Measurements from ENCODE around the gene CITED4. TPM values are rescaled to one million over a fixed set of nuclear protein-coding genes. Genes with fewer than 3 reads are reported as not detected.

CITED4 gene
- total RNA-seq, 4 donors from 2014 or later, result 1.7 to 53.9 (median 3.7) TPM

DNA sequence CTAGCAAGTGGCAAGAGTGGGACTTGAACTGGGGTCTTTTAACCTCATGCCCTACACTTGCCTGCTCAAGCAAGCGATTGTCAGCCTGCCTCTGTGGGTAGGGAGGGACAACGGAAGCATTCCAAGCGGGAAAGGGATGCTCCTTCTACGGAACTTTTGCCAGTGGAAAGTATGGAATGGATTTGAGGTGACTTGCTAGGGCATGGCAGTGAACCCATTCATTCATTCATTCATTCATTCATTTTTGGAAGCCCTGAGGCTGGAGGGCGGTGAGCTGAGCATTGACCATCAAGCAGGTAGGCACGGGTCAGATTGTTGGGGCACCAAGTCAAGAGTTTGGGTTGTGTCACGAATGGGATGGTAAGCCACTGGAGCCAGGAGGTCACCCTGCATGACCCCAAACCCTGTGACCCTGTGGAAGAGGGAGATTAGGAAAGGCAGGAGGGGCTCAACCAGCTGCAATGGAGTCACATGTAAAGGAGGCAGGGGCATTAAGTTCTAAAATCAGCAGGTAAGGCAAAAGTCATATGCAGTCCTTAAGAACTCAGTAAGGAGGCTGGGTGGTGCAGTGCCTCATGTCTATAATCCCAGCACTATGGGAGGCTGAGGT is 11.8 kb upstream of the CITED4 start:
- TF ChIP-seq, protein P1, sequence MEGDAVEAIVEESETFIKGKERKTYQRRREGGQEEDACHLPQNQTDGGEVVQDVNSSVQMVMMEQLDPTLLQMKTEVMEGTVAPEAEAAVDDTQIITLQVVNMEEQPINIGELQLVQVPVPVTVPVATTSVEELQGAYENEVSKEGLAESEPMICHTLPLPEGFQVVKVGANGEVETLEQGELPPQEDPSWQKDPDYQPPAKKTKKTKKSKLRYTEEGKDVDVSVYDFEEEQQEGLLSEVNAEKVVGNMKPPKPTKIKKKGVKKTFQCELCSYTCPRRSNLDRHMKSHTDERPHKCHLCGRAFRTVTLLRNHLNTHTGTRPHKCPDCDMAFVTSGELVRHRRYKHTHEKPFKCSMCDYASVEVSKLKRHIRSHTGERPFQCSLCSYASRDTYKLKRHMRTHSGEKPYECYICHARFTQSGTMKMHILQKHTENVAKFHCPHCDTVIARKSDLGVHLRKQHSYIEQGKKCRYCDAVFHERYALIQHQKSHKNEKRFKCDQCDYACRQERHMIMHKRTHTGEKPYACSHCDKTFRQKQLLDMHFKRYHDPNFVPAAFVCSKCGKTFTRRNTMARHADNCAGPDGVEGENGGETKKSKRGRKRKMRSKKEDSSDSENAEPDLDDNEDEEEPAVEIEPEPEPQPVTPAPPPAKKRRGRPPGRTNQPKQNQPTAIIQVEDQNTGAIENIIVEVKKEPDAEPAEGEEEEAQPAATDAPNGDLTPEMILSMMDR (IDR thresholded peaks at IDR 0.05; ENCODE audit: low read depth), result no peak

DNA sequence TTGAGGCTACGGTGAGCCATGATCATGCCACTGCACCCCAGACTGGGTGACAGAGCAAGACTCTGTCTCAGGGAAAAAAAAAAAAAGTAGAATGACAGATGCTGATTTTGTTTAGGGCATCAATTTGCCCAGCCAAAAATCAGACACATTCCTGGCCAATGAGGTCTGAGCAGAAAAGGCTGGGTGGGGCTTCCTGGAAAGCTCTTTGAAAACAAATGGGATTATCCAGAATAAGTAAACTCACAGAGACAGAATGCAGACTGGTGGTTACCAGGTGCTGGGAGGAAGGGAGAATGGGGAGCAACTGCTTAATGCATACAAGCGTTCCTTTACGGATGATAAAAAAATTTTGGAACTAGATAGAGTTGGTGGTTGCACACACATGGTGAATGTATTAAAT is 10.1 kb upstream of the CITED4 start:
- TF ChIP-seq, protein P1 (IDR thresholded peaks at IDR 0.05; ENCODE audit: low read depth), result no peak

DNA sequence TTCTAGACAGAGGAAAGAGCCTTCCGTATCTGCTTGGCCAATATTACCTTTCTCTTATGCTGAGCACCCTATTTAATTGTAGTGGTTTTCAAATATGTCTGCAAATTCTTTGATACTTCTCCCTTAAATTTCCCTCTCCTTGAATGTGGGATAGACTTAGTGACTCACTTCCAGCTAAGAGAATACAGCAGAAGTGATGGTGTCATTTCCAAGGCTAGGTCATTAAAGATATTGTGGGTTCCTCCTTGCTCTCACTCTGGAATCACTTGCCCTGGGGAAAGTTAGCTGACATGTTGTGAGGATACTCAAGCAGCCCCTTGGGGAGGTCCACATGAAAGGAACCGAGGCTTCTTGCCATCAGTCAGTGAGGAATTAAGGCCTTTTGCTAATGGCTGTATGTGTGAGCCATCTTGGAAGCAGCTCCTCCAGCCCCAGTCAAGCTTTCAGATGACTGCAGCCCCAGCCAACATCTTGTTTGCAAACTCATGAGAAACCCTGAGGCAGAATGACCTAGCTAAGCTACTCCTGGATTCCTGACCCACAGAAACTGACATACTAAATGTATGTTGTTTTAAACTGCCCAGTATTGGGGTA is 8.1 kb upstream of the CITED4 start:
- TF ChIP-seq, protein P1 (IDR thresholded peaks at IDR 0.05; ENCODE audit: low read depth), result no peak

DNA sequence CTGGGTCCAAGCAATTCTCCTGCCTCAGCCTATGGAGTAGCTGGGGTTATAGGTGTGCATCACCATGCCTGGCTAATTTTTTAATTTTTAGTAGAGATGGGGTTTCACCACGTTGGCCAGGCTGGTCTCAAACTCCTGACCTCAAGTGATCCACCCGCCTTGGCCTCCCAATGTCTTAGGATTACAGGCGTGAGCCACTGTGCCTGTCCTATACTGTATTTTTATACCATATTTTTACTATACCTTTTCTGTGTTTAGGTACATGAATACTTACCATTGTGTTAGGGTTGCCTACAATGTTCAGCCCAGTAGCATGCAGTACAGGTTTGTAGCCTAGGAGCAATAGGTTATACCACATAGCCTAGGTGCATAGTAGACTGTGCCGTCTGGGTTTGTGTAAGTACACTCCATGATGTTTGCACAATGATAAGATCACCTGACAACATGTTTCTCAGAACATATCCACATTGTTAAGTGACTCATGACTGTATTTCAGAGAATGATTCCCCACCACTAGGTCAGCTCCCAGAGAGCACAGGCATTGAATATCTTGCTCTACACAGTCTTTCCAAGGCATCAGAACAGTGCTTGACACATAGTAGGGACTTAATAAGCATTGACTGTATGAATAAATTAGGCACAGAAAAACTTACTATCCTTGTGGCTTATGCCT is 6.0 kb upstream of the CITED4 start:
- TF ChIP-seq, protein P1 (IDR thresholded peaks at IDR 0.05; ENCODE audit: low read depth), result no peak

DNA sequence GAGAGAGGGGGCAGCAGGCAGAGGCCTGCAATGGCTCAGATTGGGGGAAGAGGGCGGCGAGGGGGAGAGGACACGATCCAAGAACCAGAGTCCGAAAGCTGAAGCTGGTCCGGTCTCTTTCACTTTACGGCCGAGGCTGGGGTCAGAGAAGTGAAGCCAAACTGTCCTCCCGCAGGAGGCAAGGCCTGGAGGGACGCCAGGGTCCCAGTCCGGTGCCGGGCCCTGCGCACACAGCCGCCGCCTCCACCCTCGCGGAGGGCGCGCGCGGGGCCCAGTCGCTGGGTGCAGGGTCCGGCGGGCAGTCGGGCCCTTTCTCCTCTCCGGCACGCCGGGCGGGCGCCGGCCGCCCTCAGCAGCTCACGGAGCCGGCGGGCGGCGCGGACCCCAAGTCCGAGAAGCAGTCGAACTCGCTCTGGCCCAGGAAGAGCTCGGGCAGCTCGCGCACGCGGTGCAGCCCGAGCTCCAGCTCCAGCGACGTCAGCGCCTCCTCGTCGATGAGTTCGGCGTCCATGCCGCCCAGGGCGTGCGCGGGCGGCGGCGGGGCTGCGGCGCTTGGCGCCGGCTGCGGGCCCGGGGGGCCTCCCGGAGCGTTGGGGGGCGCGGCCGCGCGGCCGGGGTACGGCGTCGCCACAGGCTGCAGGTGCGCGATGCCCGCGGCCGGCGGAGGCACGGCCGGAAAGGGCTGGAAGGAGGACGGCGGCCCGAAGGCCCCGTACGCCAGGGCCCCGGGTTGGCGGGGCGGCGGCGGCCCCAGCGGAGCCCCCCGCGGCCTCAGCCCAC is 749 bp downstream of the CITED4 start:
- TF ChIP-seq, protein P1 (IDR thresholded peaks at IDR 0.05; ENCODE audit: low read depth), result no peak

DNA sequence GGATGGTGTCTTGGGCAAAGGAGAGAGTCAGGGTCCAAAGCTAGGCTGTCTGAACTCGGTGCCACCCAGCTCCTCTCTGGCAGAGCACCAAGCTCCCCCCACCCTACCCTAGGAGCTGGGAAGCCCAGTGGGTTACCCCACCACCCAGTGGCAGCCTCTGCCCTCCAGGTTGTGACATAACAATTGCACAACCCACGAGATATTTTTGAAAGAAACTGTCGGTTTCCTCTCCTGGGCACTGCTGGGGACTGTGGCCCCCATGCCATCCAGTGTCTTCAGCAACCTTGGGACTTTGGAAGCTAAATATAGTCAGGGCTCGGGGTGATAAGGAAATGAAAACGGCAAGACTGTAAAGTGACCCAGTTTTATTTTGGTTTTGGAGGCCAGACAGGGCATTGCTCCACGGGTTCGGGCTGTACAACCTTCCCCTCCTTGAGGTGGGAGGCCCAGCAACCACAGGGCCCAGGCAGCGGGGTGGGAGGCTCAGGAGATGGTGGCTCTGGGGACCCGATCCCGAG is 1.4 kb downstream of the CITED4 start:
- TF ChIP-seq, protein P1 (IDR thresholded peaks at IDR 0.05; ENCODE audit: low read depth), result no peak

All from subcutaneous adipose tissue (tissue), 4 donors.